Subcutaneous abdominal adipose tissue (tissue), 5 donors: ENCODE measurements around the gene SBF2.
"Not testable (repeated sequence)": the region's sequence is repeated elsewhere in the genome, so short reads cannot be mapped to it uniquely, and the experiment has no call there.

Experiments
- H3K27ac ChIP-seq: one replicate; pipeline ENCODE4 v1.7.0; 2013; ENCODE audit warnings: low read depth, mild to moderate bottlenecking, inconsistent platforms, low read length, moderate library complexity
- H3K27me3 ChIP-seq, 5 donors: one replicate each; pipeline ENCODE4 v1.7.0; 2013; ENCODE audit warnings: low read length in 5 of 5, inconsistent platforms in 1 of 5; ENCODE audit not compliant: control insufficient read depth in 5 of 5, insufficient read depth in 4 of 5
- H3K36me3 ChIP-seq, 5 donors: one replicate each; pipeline ENCODE4 v1.7.0; 2013; ENCODE audit warnings: low read length in 5 of 5; ENCODE audit not compliant: control insufficient read depth in 5 of 5, insufficient read depth in 5 of 5
- H3K4me1 ChIP-seq, 5 donors: one replicate each; pipeline ENCODE4 v1.7.0; 2013; ENCODE audit warnings: low read length in 5 of 5, mild to moderate bottlenecking in 3 of 5, moderate library complexity in 1 of 5; ENCODE audit not compliant: control insufficient read depth in 5 of 5, insufficient read depth in 5 of 5
- H3K4me3 ChIP-seq, 5 donors: one replicate each; pipeline ENCODE4 v1.7.0; 2013; ENCODE audit warnings: low read length in 5 of 5, low read depth in 1 of 5
- H3K9ac ChIP-seq, 5 donors: one replicate each; pipeline ENCODE4 v1.7.0; 2013; ENCODE audit warnings: low read length in 5 of 5, mild to moderate bottlenecking in 4 of 5, moderate library complexity in 3 of 5
- H3K9me3 ChIP-seq, 5 donors: one replicate each; pipeline ENCODE4 v1.7.0; 2013; ENCODE audit warnings: low read length in 5 of 5; ENCODE audit not compliant: control insufficient read depth in 5 of 5
- donor health status: healthy.
- donor health status: healthy.
- donor health status: healthy.
- donor health status: healthy.
- donor health status: healthy.

The SBF2 gene

GRCh38 chr11:10233581-10233980 is 60.4 kb downstream of the SBF2 start:
- H3K9me3 ChIP-seq, result no peaks in the 10 kb centered on the region
- H3K4me3 ChIP-seq, result no peak overlapping the region
- H3K36me3 ChIP-seq, result peaks cover 0 to 3% (median 0%) of the 10 kb centered on the region in 5 donors
- H3K4me1 ChIP-seq, result peaks cover 0 to 11% (median 5%) of the 10 kb centered on the region in 5 donors
- no peaks in the 10 kb centered on the region for H3K27me3 ChIP-seq
- no peak overlapping the region for H3K27ac ChIP-seq
- H3K9ac ChIP-seq, result no peak overlapping the region

- Histone ChIP-seq H3K4me1 (peaks cover 0 to 11% (median 5%) of the 10 kb centered on the region in 5 donors), H3K9me3 (no peaks in the 10 kb centered on the region), H3K4me3 (no peak overlapping the region), H3K9ac (no peak overlapping the region), H3K27me3 (no peaks in the 10 kb centered on the region), H3K36me3 (peaks cover 0 to 3% (median 0%) of the 10 kb centered on the region in 5 donors), H3K27ac (no peak overlapping the region)
Observed at GRCh38 chr11:10232756-10233155, 61.3 kb downstream of the SBF2 start.

GRCh38 chr11:10231803-10232202 is 62.2 kb downstream of the SBF2 start:
- not testable (repeated sequence) for H3K27ac ChIP-seq, H3K36me3 ChIP-seq

GRCh38 chr11:10225553-10225952 is 68.5 kb downstream of the SBF2 start:
- Histone ChIP-seq H3K27me3 (no peaks in the 10 kb centered on the region), H3K27ac (peak overlapping the region; percentile 67), H3K36me3 (no peaks in the 10 kb centered on the region), H3K4me1 (peaks cover 0 to 9% (median 0%) of the 10 kb centered on the region in 5 donors), H3K9me3 (no peaks in the 10 kb centered on the region), H3K4me3 (no peak overlapping the region), H3K9ac (no peak overlapping the region)

More at GRCh38 chr11:10231803-10232202, 62.2 kb downstream of the SBF2 start:
- not testable (repeated sequence) for H3K9me3 ChIP-seq, H3K4me1 ChIP-seq, H3K4me3 ChIP-seq, H3K27me3 ChIP-seq, H3K9ac ChIP-seq

GRCh38 chr11:10222399-10222798 is 71.6 kb downstream of the SBF2 start:
- no peak overlapping the region for H3K4me3 ChIP-seq
- H3K4me1 ChIP-seq, result peaks cover 0 to 9% (median 0%) of the 10 kb centered on the region in 5 donors
- H3K27me3 ChIP-seq, result no peaks in the 10 kb centered on the region
- H3K9me3 ChIP-seq, result no peaks in the 10 kb centered on the region
- no peaks in the 10 kb centered on the region for H3K36me3 ChIP-seq
- H3K27ac ChIP-seq, result no peak overlapping the region
- H3K9ac ChIP-seq, result no peak overlapping the region

- no peak overlapping the region for H3K4me3 ChIP-seq
- no peaks in the 10 kb centered on the region for H3K9me3 ChIP-seq
- peaks cover 0 to 9% (median 0%) of the 10 kb centered on the region in 5 donors for H3K4me1 ChIP-seq
- H3K27ac ChIP-seq, result no peak overlapping the region
- no peak overlapping the region for H3K9ac ChIP-seq
- no peaks in the 10 kb centered on the region for H3K36me3 ChIP-seq
- no peaks in the 10 kb centered on the region for H3K27me3 ChIP-seq
Observed at GRCh38 chr11:10221342-10221741, 72.7 kb downstream of the SBF2 start.

GRCh38 chr11:10211470-10211869 is 82.5 kb downstream of the SBF2 start:
- Histone ChIP-seq H3K36me3 (peaks cover 0 to 5% (median 0%) of the 10 kb centered on the region in 5 donors), H3K4me3 (no peak overlapping the region), H3K27ac (no peak overlapping the region), H3K4me1 (peaks cover 0 to 2% (median 0%) of the 10 kb centered on the region in 5 donors), H3K9me3 (no peaks in the 10 kb centered on the region), H3K9ac (no peak overlapping the region), H3K27me3 (no peaks in the 10 kb centered on the region)

GRCh38 chr11:10209326-10209725 is 84.7 kb downstream of the SBF2 start:
- Histone ChIP-seq H3K36me3 (peaks cover 0 to 2% (median 0%) of the 10 kb centered on the region in 5 donors), H3K9me3 (peaks cover 0 to 6% (median 5%) of the 10 kb centered on the region in 5 donors), H3K9ac (no peak overlapping the region), H3K27ac (no peak overlapping the region), H3K4me1 (peaks cover 0 to 2% (median 0%) of the 10 kb centered on the region in 5 donors), H3K4me3 (no peak overlapping the region), H3K27me3 (no peaks in the 10 kb centered on the region)

- Histone ChIP-seq H3K9me3 (peaks cover under 1 to 16% (median 12%) of the 10 kb centered on the region in 5 donors), H3K9ac (peak overlapping the region in 1 of 5 donors; percentile 0), H3K4me1 (peaks cover 0 to 2% (median 0%) of the 10 kb centered on the region in 5 donors), H3K36me3 (peaks cover 0 to 2% (median 0%) of the 10 kb centered on the region in 5 donors), H3K27ac (peak overlapping the region; percentile 42), H3K27me3 (no peaks in the 10 kb centered on the region), H3K4me3 (no peak overlapping the region)
Observed at GRCh38 chr11:10208131-10208575, 85.9 kb downstream of the SBF2 start.

- no peak overlapping the region for H3K4me3 ChIP-seq
- peaks cover 0 to 2% (median 0%) of the 10 kb centered on the region in 5 donors for H3K4me1 ChIP-seq
- H3K36me3 ChIP-seq, result peaks cover 0 to 2% (median 0%) of the 10 kb centered on the region in 5 donors
- no peaks in the 10 kb centered on the region for H3K27me3 ChIP-seq
- H3K9me3 ChIP-seq, result peaks cover 3 to 18% (median 15%) of the 10 kb centered on the region in 5 donors
- no peak overlapping the region for H3K9ac ChIP-seq
- no peak overlapping the region for H3K27ac ChIP-seq
Observed at GRCh38 chr11:10205928-10206327, 88.1 kb downstream of the SBF2 start.
